ENCODE results near the gene TCEANC.

The TCEANC gene

DNA sequence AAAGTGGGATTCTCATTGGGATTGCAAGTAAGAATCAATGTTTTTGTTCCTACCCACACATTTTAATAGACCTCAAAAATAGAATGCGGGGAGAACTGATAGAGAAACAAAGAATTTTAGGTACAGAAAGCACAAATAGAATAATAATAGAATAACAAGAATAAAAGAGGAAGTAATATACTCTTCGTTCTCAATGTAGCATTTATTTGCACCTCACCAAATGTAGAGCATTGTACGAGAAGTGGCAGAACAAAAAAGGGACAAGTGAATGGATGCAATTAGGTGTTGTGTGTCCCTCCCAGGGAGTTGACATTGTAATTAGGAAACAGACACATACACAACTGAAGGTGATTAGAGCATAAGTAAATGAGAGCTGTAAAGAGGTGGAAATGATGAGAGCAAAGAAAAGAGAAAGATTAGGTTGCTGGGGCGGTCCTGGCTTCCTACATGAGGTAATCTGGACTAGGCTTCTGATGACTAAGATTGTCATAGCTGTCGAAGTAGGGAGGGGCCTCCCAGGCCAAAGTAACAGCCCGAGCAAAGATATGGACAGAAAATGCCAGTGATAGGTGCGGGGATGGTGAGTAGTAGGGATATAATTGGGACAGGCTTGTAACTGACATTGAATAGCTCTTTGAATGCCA is 46.4 kb downstream of the TCEANC start:
- H3K36me3 ChIP-seq, result no peaks in the 10 kb centered on the region; the same call in 1 of the 2 replicates
- TF ChIP-seq, protein P1, sequence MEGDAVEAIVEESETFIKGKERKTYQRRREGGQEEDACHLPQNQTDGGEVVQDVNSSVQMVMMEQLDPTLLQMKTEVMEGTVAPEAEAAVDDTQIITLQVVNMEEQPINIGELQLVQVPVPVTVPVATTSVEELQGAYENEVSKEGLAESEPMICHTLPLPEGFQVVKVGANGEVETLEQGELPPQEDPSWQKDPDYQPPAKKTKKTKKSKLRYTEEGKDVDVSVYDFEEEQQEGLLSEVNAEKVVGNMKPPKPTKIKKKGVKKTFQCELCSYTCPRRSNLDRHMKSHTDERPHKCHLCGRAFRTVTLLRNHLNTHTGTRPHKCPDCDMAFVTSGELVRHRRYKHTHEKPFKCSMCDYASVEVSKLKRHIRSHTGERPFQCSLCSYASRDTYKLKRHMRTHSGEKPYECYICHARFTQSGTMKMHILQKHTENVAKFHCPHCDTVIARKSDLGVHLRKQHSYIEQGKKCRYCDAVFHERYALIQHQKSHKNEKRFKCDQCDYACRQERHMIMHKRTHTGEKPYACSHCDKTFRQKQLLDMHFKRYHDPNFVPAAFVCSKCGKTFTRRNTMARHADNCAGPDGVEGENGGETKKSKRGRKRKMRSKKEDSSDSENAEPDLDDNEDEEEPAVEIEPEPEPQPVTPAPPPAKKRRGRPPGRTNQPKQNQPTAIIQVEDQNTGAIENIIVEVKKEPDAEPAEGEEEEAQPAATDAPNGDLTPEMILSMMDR (IDR thresholded peaks at IDR 0.05; ENCODE audit: low read depth, low read length), result no peak
- no peak overlapping the region for H3K4me3 ChIP-seq (ENCODE audit: low read depth, low read length)
- no peak overlapping the region for H3K27ac ChIP-seq
- H3K27me3 ChIP-seq (ENCODE audit: insufficient read depth, low read depth, severe bottlenecking), result no peaks in the 10 kb centered on the region
- DNase-seq, result no peak
- no peaks in the 10 kb centered on the region for H3K9me3 ChIP-seq (ENCODE audit: severe bottlenecking)

DNA sequence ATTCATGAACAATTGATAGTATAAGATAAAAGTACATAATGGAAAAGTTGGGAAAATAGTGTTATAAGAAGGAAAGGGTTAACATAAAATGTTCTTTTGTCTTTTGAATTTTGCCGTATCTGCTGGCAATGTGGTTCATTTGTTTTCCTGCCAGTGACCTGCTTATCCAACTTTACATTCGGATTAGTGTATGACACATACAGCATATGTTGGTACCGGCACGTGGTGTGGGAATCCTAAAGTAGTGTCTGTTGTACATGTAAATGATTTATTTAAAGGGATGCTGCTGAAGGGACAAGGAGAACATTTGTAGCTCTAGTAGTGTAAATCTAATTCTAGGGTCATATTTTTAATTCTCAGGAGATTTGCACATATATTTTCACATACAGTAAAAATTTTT is 47.4 kb downstream of the TCEANC start:
- TF ChIP-seq, protein P1 (IDR thresholded peaks at IDR 0.05; ENCODE audit: low read depth, low read length), result no peak
- no peak for DNase-seq
- Histone ChIP-seq H3K4me3 (ENCODE audit: low read depth, low read length) (no peak overlapping the region), H3K36me3 (peaks cover 3% of the 10 kb centered on the region; the same call in 1 of the 2 replicates), H3K27me3 (ENCODE audit: insufficient read depth, low read depth, severe bottlenecking) (no peaks in the 10 kb centered on the region), H3K9me3 (ENCODE audit: severe bottlenecking) (no peaks in the 10 kb centered on the region), H3K27ac (no peak overlapping the region)

DNA sequence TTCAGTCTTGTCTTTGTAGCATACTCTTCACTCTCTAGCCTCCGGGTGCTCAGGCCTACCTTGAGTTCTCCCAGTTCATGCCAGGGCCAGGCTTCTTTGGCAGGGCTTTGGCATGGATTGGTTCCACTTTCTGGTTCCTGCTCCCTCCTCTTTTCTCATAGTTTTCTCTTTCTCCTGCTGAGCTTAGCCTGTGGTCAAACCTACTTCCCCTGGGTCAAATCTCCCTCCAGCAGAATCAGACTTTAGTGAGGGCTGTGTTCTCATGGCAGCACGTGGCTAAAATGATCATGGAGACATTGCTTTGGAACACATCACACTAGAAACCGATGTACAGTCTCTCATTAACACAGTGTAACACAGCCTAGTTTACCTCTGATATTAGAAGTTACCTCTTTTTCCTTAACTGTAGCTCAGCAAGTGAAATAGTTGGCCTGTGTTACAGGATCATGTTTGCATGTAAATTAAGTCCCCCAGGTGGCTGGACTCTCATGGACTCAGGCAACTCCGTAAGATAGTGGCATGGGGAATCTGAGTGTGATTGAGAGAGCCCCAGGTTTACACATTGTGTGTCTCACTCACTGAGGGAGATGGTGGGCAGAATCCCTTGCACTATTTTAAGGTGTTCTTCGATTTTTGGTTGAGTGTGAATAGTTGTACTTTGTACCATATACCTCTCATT is 49.3 kb downstream of the TCEANC start:
- Histone ChIP-seq H3K27me3 (ENCODE audit: insufficient read depth, low read depth, severe bottlenecking) (no peaks in the 10 kb centered on the region), H3K27ac (no peak overlapping the region), H3K4me3 (ENCODE audit: low read depth, low read length) (no peak overlapping the region), H3K36me3 (peaks cover 3% of the 10 kb centered on the region; the same call in 1 of the 2 replicates), H3K9me3 (ENCODE audit: severe bottlenecking) (no peaks in the 10 kb centered on the region)
- TF ChIP-seq, protein P1 (IDR thresholded peaks at IDR 0.05; ENCODE audit: low read depth, low read length), result no peak
- no peak for DNase-seq

DNA sequence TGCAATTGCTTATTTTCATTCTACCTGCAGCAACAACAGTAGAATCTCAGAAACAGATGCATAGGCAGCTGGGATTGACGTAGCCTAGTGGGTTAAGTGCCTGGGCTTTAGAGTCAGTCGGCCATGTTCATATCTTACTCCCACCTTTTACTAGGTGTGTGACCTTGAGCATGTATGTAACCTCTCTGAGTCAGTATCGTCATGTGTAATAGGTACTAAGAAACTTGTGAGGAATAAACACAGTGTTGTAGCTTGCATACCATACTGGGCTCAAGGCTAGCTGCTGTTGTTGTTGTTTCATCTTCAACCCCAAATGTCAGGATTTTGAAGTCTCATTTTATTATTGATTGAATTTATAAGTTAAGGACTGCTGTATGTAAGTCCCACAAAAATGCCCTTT is 50.2 kb downstream of the TCEANC start:
- Histone ChIP-seq H3K4me3 (ENCODE audit: low read depth, low read length) (no peak overlapping the region), H3K27ac (no peak overlapping the region), H3K27me3 (ENCODE audit: insufficient read depth, low read depth, severe bottlenecking) (no peaks in the 10 kb centered on the region), H3K9me3 (ENCODE audit: severe bottlenecking) (no peaks in the 10 kb centered on the region), H3K36me3 (peaks cover 3% of the 10 kb centered on the region)
- no peak for DNase-seq
- TF ChIP-seq, protein P1 (IDR thresholded peaks at IDR 0.05; ENCODE audit: low read depth, low read length), result no peak

DNA sequence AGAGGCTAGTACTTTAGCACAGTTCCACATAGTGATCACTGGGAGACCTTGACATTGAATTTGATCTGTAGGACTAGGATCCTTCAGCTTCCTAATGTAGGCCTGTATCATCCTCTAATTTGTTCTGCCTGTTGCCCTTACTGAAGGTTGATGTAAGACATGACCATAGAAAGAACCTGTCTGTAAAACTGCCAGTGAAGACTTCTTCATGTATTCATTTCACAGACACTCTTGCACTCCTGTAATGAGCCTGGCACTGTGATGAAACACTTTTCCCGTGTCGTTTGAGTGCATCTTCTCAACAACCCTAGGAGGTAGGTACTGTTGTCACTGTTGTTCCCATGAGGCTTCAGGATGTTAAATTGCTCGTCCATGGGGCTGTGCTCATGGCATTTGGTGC is 50.6 kb downstream of the TCEANC start:
- H3K9me3 ChIP-seq (ENCODE audit: severe bottlenecking), result no peaks in the 10 kb centered on the region
- TF ChIP-seq, protein P1 (IDR thresholded peaks at IDR 0.05; ENCODE audit: low read depth, low read length), result no peak
- peaks cover 3% of the 10 kb centered on the region for H3K36me3 ChIP-seq
- H3K27ac ChIP-seq, result no peak overlapping the region
- DNase-seq, result no peak
- no peak overlapping the region for H3K4me3 ChIP-seq (ENCODE audit: low read depth, low read length)
- H3K27me3 ChIP-seq (ENCODE audit: insufficient read depth, low read depth, severe bottlenecking), result no peaks in the 10 kb centered on the region

Data from WERI-Rb-1 (cell line).